Suppressor macrophage treated with lipopolysaccharide for 4 hours (primary cell): ENCODE measurements around the gene GJB1.
"Not testable (repeated sequence)": the region's sequence is repeated elsewhere in the genome, so short reads cannot be mapped to it uniquely, and the experiment has no call there.

ENCODE experiments used
- DNase-seq: peaks from one replicate; pipeline ENCODE4 v3.0.0-alpha.2; 2020

Gene GJB1

DNA sequence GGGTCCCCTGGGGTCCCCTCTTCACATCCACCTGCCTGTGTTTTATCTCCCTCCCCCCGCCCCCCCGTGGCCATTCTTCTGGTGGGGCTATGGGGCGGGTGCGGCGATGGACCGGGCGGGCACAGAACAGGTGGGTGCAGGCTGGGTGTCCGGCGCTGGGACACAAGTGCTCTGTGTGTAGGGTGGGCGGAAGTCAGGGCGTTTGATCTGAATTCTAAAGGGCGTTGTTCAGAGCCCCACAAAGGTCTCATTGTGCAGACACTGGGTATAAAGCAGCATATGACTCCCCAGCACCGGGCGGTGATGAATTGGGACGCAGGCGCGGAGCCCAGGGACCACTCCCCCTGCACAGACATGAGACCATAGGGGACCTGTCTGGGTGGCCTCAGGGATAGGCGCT lies at the start of gene GJB1:
GJB1 (plus strand) TSS at position 296 of the 400 bp plus-strand sequence. CDS start 484 bp downstream, outside the sequence.
- no peak for DNase-seq

DNA sequence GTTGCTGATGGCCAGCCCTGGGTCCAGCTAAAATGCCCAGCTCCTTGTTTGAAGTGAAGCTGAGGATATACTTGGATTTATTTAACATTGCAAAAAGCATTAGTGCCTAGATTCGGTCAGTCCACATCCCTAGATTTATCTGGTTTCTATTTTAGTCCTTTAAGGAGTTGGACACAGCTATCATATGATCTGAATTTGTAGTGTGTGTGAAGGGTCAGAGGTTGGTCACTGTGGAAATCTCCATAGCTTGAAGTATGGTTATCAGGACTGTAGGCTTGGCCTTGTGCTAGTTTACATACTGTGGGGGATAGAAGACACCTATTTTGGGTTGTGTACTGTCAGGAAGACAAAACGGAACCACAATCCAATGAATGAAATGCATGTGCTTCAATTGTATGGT lies 49.6 kb upstream of the GJB1 start:
- DNase-seq = no peak

DNA sequence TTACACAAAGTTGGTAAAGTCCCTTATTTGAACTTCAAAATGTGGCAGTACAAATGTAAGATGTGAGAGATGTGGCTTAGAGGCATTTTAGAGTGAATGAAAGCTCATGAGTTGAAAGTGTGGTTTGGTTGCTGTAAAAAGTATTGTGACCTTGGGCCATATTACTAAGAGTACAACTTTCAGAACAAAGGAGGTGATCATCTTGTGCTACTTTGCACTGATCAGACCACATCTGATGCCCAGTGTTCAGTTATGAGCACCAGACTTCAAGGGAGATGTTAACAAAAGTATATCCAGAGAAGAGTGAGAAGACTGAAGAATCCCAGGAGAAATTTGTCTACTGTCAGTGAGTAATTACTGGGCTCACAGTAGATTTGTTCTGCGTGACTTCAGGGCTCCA lies 48.2 kb upstream of the GJB1 start:
- DNase-seq = no peak

DNA sequence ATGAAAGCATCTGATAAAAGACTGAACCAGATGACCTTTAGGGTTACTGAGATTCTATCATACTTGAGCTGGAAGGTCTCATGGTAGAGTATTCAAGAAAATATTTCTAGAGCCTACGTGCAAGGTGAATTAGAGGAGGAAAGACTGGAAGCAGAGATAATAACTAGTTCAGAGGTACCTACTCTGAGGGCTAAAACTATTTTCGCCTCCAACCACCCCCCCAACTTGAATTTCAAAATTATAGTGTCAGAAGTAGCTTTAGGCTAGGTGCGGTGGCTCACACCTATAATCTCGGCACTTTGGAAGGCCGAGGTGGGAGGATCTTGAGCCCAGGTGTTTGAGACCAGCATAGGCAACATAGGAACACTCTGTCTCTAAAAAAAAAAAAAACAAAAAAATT lies 47.5 kb upstream of the GJB1 start:
- no peak for DNase-seq

DNA sequence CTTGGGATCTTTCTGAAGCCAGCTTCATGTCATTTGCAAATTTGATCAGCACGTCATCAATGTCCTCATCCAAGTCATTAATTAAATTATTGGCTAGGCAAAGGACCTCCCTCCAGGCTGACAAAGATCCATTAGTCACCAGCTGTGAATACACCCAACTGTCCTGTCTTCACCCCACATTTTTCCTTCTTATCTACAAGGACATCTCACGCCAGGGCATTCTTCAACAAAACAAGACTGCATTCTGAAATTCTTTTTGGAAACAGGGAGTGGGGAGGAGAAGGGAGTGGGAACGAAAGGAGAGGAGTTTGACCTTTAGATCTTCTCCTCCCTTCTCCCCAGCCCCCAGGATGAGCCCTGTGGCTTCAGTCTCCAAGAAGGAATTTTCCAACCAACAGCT lies 45.7 kb upstream of the GJB1 start:
- DNase-seq = no peak

DNA sequence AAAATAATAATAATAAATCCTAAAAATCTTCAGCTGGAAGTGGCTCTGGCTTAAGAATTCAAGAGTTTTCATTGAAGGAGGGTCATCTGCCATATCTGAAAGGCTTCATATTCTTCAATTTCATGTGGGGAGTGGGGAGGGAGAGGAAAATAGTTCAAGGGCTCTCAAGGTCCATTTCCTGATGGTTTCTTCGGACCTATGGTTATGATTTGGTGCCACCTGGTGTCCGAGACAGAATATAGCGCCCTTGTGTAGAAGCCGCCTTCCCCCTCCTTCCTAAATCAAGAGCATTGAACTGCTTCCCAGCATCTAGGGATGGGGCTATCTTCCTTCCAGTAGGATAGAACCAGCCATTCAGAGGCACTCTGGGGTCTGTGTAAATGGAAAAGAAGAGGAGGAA lies 44.1 kb upstream of the GJB1 start:
- peak; percentile 66 for DNase-seq

DNA sequence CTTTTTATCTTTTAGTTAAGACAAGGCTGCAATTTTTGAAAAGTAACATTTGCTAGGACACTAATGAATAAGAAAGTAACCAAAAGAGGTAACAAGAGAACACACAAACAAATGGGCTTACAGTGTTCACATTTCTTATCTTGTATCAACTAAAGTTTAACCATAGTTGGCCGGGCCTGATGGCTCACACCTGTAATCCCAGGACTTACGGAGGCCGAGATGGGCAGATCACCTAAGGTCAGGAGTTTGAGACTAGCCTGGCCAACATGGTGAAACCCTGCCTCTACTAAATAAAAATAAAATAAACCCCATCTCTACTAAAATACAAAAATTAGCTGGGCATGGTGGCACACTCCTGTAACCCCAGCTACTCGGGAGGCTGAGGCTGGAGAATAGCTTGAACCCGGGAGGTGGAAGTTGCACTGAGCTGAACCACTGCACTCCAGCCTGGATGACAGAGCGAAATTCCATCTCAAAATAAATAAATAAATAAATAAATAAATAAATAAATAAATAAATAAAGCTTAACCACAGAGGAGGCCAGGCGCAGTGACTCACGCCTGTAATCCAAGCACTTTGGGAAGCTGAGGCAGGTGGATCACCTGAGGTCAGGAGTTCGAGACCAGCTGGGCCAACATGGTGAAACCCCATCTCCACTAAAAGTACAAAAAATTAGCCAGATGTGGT lies 42.3 kb upstream of the GJB1 start:
- DNase-seq = not testable (repeated sequence)

DNA sequence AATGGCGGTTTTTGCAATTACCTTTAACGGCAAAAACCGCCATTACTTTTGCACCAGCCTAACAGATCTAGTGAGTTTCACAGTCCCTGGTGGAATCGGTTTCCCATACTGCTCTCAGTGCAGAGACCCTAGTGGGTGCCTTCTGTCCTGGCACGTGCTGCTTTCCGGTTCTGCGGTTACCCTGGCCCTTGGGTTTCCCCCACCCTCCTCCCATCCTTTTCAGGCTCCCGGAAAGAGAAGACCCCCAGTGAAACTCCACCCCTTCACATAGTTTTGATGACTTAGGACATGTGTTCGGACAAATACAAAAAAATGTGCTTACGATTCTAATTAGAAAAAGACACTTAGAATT lies 41.5 kb upstream of the GJB1 start:
- peak; percentile 12 for DNase-seq

DNA sequence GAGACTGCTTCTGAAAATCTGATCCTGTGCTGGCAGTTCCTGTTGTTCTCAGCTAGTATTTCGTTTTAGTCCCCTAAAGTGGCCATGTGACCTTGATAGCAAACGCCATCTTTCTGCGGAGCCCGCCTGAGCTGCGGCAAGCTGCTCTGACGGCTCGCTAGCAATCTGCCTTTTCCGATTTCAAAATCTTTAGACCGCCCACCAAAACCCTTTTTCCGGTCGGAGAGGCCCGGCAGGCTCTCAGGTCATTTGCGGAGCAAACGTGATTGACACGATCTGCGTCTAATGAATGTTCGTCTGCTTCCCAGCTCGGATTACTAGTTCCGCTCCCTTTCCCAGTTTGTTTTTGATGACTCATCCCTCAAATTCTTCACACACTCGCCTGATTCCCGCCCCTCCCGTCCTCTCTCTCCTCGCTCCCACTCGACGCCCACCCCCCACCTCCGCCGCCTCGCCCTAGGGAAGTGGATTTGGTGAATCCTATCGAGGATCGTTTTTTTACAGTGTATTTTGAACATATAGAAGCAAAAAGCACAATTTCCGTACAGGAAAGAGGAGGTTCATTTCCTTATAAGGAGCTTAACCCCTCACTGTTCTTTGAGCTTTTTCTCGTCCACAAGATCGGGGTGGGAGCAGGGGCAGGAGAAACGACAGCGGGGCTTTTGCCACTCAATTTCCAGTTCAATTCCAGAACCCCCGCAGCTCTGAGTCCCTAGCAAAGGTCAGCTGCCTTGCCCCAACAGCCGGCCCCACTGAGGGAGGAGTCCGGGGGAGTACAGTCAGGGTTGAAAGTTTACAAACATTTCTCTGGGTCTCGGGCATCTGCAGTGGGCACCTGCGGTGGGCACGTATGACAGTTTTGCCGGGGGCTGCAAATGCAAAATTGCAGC lies 40.9 kb upstream of the GJB1 start:
- peak; percentile 93 for DNase-seq

DNA sequence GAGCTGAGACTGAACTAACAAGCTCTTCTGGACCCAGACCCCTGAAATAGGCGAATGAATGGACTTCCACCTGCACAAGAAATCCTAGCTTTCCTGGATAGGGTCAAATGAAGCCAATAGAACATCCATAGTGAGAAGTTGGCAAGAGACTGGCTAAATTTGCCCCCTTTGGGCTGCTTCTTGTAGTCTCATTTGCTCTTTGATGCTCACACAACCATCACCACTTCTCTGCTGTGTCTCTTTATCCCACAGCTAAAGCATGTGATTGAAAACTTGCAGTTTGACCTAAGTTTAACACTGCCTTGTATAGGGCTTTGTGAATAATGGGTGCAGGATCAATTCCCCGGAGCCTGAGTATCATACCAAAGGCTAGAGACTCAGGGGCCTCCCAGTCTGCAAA lies 40.2 kb upstream of the GJB1 start:
- no peak for DNase-seq

DNA sequence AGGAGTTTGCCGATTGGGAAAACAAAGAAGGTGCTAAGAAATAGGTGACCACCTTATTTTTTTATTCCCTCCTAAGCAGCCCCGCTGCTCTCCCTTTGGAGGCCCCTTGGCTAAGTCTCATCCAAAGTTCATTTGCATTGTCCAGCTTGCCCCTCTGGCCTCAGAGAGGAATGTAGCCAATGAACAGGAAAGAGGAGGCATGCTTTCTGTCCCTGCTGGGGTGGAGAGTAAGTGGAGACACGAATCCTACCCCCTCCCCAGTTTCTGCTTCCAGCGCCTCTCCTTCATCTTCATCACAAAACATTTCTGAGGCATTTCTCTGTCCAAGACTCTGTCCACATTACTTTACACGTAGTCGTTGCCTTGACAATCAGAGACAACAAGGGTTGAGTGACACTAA lies 39.7 kb upstream of the GJB1 start:
- DNase-seq = no peak

DNA sequence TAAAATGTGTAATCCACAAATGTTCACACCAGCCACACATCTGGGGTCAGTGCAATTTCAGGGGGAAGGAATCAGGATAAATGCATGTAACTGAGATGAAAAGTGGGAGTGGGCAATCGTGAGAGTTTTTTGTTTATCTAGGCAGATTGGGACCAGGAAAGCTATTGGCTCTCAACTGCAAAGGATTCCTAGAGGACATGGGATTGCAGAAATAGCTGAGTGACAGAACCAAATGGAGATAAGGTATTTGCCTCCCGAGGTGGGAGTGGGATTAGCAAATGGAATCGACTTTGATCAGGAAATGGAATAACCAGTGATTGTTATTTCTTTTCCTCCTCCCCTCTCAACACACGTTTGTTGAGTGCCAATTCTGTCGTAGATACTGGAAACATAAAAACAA lies 38.9 kb upstream of the GJB1 start:
- no peak for DNase-seq

DNA sequence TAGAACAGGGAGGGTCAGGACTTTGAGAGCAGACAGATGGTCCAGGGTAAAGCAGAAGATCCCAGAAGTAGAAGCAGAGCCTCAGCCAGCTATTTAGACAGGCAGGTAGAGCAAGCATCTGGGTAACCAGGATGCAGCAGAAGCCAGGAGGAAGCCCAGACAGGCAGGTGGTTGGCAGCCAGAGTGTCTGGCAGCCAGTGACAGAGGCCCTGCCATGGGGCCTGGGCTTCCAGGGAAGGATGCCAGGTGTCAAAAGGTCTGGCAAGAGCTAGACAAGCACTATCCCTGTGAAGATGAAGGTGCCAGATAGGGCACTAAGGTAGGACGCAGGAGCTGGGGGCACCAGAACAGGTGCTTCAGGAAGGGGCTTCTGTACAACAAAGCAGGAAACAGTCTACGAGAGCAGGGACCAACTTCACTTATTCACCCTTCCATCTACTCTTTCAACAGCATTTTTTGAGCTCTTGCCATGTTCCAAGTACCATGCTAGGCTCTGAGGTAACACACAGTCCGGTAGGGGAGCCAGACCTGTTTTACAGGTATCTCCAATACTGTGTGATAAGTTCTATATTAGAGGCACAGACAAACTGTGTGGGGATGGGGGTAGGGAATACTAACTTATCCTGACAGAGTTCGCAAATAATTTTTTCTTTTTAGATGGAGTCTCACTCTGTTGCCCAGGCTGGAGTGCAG lies 38.1 kb upstream of the GJB1 start:
- no peak for DNase-seq

DNA sequence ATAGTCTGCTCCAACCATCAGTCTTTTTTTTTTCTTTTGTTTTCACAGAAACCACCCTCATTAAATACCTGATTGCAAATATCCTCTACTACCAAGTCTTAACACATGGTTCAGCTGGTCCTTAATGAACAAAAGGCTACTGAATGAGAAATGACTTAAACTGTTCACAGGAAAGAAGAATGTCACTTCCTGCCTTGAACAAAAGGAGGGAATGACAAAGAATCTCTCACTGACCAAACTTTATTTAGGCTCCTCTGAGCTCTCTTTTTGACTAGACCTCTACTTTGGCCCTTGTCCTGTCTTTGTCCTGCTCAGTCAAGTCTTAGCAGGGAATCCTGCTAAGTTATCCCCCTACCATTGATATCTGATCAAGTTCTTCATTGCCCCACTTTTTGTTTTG lies 31.8 kb upstream of the GJB1 start:
- no peak for DNase-seq

DNA sequence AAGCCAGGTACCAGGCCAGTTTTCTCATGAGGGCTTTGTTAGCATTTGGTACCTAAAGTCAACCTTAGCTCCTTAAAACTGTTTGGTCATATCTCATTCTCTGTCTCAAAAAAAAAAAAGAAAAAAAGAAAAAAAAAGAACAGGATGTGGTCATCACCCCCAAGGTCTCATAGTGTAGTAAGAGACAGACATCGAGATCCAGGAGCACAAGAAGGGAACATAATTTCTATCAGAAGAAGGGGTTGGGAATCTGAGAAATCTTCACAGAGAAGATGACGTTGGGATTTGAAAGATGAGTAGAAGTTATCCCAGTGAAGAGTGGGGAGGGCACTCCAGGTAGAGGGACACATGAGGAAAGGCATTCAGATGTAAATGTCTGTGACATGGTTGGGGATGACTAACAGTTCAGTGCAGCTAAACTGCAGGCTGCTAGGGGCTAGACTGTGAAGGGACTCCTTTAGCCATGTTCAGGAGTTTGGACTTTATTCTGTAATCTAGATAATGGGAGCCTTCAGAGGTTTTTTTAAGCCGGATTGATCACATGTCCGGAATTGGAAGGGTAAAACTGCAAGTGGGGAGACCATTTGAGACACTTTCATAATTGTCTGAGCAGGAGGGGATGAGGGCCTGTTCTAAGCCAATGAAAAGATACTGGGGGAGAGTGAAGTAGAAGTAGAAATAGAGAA lies 26.9 kb upstream of the GJB1 start:
- DNase-seq = no peak

DNA sequence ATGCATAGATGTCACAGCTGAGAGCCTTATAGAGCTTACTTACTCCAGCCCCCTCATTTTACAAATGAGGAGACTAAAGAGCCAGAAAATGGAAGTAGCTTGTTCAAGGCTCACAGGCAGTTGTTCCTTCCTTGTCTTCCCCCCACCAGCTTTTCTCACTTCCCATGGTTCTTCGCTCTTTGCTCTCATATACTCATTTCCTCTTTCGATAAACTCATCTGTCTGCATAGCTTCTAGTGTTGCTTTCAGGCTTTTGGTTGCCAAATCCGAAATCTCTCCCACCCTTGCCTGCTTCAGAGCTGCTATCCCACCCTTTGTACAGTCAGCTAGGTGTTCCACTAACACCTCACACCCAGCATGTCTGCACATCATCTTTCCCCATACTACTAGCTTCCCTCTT lies 25.0 kb upstream of the GJB1 start:
- DNase-seq = peak; percentile 61

DNA sequence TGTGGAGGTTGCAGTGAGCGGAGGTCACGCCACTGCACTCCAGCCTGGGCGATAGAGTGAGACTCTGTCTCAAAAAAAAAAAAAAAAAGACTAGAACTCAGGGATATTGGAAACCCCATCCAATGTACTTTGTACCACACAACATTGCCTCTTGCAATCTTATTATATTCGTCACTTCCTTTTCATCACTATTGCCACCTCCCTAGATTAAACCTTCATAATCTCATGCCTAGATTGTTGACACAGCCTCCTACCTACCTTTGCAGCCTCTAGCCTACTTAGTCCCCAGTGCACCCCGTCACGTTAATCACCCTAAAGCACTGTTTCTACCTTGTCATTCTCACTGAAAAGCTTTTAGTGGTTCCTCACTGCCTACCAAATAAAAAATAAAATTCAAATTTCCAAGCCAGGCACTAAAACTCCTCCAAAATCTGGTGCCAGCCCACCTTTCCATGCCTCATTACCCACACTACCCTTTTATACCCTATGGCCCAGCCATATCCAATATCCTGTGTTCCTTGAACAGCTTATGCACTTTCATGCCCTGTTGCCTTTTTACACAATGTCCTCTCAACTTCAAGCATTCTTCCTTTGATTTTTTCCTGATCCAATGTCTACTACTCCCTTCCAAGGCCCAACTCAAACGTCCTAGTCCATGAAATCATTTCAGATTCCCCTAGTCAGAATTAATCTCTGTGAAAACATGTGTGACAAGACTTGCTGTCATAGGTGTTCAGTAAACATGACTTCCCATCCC lies 23.6 kb upstream of the GJB1 start:
- DNase-seq = no peak

DNA sequence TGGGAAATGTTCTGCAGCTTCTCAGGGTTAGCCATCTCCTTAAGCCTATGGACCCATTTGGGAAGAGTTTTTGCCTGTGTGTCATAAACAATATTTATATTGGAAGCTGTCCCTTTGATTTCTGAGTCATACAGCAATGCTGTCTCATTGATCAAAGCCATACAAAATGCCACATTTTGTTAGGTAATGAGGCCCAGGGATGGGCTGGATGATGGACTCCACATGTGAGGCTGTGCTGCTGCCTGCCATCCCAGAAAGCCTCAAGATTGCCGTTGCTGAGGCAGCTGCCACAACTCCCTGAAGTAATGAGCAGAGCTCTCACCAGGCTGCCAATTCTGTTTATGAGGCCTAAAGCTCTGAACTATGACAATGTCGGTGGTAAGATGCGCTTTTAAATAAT lies 12.2 kb upstream of the GJB1 start:
- no peak for DNase-seq

DNA sequence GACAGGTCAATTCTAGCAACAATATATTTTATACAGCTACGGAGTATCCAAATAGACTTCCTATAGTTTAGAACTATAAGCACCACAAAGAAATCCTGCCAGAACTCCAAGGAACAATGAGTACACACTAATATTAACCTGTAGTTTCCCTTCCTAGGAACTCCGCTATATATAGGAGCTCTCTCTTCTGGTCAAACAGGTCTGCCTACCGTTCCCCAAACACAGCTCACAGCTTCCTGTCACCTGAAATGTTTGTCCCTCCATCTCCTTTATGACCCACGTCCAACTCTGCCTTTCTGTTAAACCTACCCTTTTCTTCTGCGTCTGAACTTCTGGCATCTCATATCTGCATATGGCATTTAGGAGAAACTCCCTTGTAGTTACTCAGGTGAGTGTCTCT lies 10.5 kb upstream of the GJB1 start:
- DNase-seq = no peak

DNA sequence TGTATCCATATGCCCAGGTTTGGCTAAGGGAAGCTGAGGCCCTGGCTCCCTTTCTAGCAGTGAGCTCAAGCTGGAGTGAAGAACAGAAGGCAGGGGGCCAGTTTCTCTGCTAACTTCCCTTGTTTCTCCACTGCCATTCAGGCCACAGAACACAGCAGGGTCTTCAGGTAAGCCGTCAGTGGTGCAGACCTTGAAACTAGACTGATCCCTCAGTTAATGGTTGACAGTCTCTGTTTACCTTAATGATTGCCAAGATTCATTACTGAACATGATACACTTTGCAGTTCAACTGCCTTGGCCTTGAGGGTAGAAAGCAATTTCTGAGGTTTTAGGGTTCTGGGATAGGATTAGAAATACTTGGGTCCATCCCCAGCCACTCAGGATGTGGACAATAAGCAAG lies 8.9 kb upstream of the GJB1 start:
- DNase-seq = no peak

DNA sequence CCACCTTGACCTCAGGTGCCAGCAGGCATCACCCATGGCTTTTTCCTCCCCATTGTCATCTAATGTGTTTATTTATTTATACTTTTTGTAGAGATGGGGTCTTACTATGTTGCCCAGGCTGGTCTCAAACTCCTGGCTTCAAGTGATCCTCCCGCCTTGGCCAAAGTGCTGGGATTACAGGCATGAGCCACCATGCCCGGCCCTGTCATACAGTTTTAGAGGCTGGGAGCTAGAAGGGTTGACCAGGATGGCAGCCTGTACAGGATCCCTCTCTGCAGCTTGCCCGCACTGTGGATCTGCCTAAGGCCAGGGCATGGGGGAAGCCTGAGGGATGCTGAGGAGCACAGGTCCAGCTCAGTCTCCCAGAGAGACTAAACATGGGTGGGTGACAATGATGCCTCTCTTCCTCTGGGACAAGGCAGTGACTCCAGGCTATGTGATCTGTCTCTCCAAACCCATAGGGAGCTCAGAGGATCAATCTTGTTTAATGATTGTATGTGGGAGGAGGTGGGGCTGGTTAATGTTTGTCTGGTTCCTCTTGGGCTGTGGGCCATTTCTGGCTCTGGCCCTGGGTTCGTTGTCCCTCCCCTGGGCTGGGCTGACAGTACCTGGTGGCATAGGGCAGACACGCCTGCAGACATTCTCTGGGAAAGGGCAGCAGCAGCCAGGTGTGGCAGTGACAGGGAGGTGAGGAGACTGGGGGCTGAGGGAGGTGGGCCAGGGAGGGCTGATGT lies 8.3 kb upstream of the GJB1 start:
- DNase-seq = no peak
